Fibroblast of lung (primary cell): ENCODE data around the gene PNPO.

ENCODE experiments used
- CTCF ChIP-seq, 2 donors: IDR thresholded peaks in 1 of 2; conservative IDR thresholded peaks in 1 of 2; 1 replicate in 1 of 2; 2 replicates in 1 of 2; pipeline ENCODE4 v1.5.1; 2011 to 2012; ENCODE audit warnings: low read length in 2 of 2, control low read depth in 1 of 2, inconsistent platforms in 1 of 2, low read depth in 1 of 2, mild to moderate bottlenecking in 1 of 2
- EZH2 ChIP-seq: IDR thresholded peaks from 2 replicates; pipeline ENCODE4 v1.5.1; 2012; ENCODE audit warnings: low read length, control low read depth, mild to moderate bottlenecking; ENCODE audit errors: missing control alignments

DNA sequence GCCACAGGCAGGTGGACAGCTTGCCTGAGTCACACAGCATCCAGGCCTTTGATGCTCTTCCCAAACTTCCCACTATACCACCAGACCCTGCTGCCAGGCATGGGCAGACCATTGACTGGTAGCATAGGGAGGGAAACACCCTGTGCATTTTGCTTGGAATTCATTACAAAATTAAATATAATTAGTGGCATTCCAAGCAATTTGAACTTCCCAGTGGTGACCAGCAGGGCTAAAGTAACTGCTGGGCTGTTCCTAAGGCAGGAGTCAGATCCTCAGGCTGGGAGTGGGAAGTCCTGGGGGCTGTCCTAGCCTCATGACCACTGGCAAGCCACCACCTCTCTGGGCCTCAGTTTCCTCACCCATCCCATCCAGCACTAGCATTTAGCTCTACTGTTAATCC lies 12.5 kb downstream of the PNPO start:
- TF ChIP-seq CTCF (conservative IDR thresholded peaks at IDR 0.05 in 1 of 2, IDR thresholded peaks at IDR 0.05 in 1 of 2; ENCODE audit: low read depth in 1 of 2, low read length in 2 of 2) (peak in 1 of 2 donors; percentile 12), EZH2 (no peak)
